ENCODE results near the gene COASY.
"Not testable (repeated sequence)": the region's sequence is repeated elsewhere in the genome, so short reads cannot be mapped to it uniquely, and the experiment has no call there.

COASY gene

GRCh38 chr17:42536372-42537155 lies 25.4 kb upstream of the COASY start:
- H3K4me3 ChIP-seq (ENCODE audit: low read depth, low read length), result peak overlapping the region; percentile 56
- in situ Hi-C loops (cut with HindIII; ENCODE audit: low sequenced_read_pairs), result no loop called here
- TF ChIP-seq CTCF (IDR thresholded peaks at IDR 0.05; ENCODE audit: low read depth, low read length, missing control alignments), result no peak

GRCh38 chr17:42537156-42537805 lies 24.7 kb upstream of the COASY start:
- DNase-seq (ENCODE audit: low read depth), result no peak
- H3K4me3 ChIP-seq (ENCODE audit: low read depth, low read length), result peak overlapping the region; percentile 56
- in situ Hi-C loops (cut with HindIII; ENCODE audit: low sequenced_read_pairs), result no loop called here
- TF ChIP-seq CTCF (IDR thresholded peaks at IDR 0.05; ENCODE audit: low read depth, low read length, missing control alignments), result no peak

More at GRCh38 chr17:42536372-42537155, 25.4 kb upstream of the COASY start:
- no peak for DNase-seq (ENCODE audit: low read depth)

GRCh38 chr17:42537826-42538451 lies 24.0 kb upstream of the COASY start:
- no peak overlapping the region for H3K4me3 ChIP-seq (ENCODE audit: low read depth, low read length)
- no peak for TF ChIP-seq CTCF (IDR thresholded peaks at IDR 0.05; ENCODE audit: low read depth, low read length, missing control alignments)
- in situ Hi-C loops (cut with HindIII; ENCODE audit: low sequenced_read_pairs), result no loop called here
- DNase-seq (ENCODE audit: low read depth), result no peak

GRCh38 chr17:42538482-42538881 lies 23.5 kb upstream of the COASY start:
- no peak for TF ChIP-seq CTCF (IDR thresholded peaks at IDR 0.05; ENCODE audit: low read depth, low read length, missing control alignments)
- in situ Hi-C loops (cut with HindIII; ENCODE audit: low sequenced_read_pairs), result no loop called here
- no peak overlapping the region for H3K4me3 ChIP-seq (ENCODE audit: low read depth, low read length)
- no peak for DNase-seq (ENCODE audit: low read depth)

- in situ Hi-C loops (cut with HindIII; ENCODE audit: low sequenced_read_pairs); H3K4me3 ChIP-seq (ENCODE audit: low read depth, low read length); DNase-seq (ENCODE audit: low read depth): not testable (repeated sequence)
Observed at GRCh38 chr17:42540558-42540957, 21.4 kb upstream of the COASY start.

- DNase-seq (ENCODE audit: low read depth), result no peak
- no peak overlapping the region for H3K4me3 ChIP-seq (ENCODE audit: low read depth, low read length)
- in situ Hi-C loops (cut with HindIII; ENCODE audit: low sequenced_read_pairs), result no loop called here
- TF ChIP-seq CTCF (IDR thresholded peaks at IDR 0.05; ENCODE audit: low read depth, low read length, missing control alignments), result no peak
Observed at GRCh38 chr17:42541041-42541833, 20.7 kb upstream of the COASY start.
